GM06990 (cell line): ENCODE measurements around the gene DGKH.

Experiments used
- DNase-seq: peaks from one replicate; pipeline ENCODE4 v3.0.0-alpha.2; 2011; ENCODE audit not compliant: insufficient read length; ENCODE audit errors: extremely low read depth
- H3K27me3 ChIP-seq: replicated peaks from 2 replicates; pipeline ENCODE4 v1.6.0; 2011; ENCODE audit warnings: low read length; ENCODE audit not compliant: control insufficient read depth, insufficient read depth
- H3K36me3 ChIP-seq: 2 replicates; pipeline ENCODE4 v1.5.1; 2011; ENCODE audit warnings: low read length; ENCODE audit not compliant: control insufficient read depth, insufficient read depth
- H3K4me3 ChIP-seq: replicated peaks from 2 replicates; pipeline ENCODE4 v1.5.1; 2011; ENCODE audit warnings: low read depth, mild to moderate bottlenecking, control low read depth, low read length
- TF ChIP-seq, protein P1 (sequence below): IDR thresholded peaks from 2 replicates; pipeline ENCODE4 v1.5.1; 2011; ENCODE audit warnings: low read length, control low read depth, mild to moderate bottlenecking, inconsistent platforms; ENCODE audit not compliant: insufficient read depth, poor library complexity, severe bottlenecking

Gene DGKH

DNA sequence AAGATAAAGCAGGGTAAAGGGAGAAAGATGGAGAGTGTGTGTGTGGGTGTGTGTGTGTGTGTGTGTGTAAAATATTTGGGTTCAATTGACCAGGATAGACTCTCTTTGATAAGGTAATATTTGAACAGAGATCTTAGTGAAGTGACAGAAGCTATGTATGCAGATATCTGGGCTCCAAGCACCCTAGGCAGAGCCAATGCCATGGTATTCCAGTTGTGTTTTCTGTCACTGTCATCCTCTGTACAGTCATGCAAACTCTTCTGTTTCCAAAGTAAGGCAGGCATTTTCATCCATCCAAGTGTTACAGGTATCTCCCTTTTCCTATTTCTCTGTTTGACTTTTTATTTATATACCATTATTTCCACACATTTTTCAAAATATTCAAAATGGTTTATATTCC is 13.5 kb downstream of the DGKH start:
- H3K36me3 ChIP-seq, result no peaks in the 10 kb centered on the region; the same call in 1 of the 2 replicates
- H3K4me3 ChIP-seq, result no peak overlapping the region
- TF ChIP-seq, protein P1, sequence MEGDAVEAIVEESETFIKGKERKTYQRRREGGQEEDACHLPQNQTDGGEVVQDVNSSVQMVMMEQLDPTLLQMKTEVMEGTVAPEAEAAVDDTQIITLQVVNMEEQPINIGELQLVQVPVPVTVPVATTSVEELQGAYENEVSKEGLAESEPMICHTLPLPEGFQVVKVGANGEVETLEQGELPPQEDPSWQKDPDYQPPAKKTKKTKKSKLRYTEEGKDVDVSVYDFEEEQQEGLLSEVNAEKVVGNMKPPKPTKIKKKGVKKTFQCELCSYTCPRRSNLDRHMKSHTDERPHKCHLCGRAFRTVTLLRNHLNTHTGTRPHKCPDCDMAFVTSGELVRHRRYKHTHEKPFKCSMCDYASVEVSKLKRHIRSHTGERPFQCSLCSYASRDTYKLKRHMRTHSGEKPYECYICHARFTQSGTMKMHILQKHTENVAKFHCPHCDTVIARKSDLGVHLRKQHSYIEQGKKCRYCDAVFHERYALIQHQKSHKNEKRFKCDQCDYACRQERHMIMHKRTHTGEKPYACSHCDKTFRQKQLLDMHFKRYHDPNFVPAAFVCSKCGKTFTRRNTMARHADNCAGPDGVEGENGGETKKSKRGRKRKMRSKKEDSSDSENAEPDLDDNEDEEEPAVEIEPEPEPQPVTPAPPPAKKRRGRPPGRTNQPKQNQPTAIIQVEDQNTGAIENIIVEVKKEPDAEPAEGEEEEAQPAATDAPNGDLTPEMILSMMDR, result no peak
- DNase-seq, result no peak
- no peaks in the 10 kb centered on the region for H3K27me3 ChIP-seq

DNA sequence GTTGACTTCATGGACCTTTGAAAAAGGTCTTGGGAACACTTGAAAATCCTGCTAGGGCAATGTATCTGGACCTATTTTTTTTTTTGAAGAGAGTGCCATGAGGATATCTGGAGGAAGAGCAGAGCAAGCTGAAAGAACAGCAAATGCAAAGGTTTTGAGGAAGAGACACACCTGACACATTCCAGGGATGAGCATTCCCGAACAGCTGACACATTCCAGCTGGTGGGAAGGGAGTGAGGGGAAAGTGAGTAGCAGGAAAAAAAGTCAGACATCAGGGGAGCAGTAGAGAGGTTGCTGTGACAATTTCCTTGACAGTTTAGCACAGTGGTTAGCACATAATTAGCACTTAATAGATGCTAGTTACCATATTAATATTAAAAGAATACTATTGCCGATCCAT is 14.7 kb downstream of the DGKH start:
- DNase-seq, result no peak
- TF ChIP-seq, protein P1, result no peak
- no peaks in the 10 kb centered on the region for H3K27me3 ChIP-seq
- no peak overlapping the region for H3K4me3 ChIP-seq
- H3K36me3 ChIP-seq, result no peaks in the 10 kb centered on the region; the same call in 1 of the 2 replicates

DNA sequence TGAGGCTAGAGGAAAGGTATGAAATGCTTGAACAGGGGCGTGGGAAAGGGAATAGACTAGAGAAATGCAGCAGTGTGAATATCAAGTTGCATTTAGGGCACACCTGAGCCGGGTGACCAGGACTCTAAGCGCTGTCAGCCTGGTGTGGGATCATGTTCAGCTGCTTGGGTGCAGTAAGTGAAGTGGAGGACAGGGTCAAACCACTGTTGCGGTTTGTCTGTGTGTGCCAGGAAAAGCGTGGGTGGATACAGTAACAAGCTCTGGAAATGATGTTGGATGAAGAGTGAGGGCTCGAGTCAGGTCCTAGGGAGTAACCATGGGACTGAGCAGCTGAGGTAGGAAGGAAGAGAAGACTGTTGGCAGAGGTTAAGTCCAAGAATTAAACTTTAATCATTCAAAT is 15.8 kb downstream of the DGKH start:
- Histone ChIP-seq H3K4me3 (no peak overlapping the region), H3K36me3 (no peaks in the 10 kb centered on the region), H3K27me3 (no peaks in the 10 kb centered on the region)
- DNase-seq, result no peak
- TF ChIP-seq, protein P1, result no peak

DNA sequence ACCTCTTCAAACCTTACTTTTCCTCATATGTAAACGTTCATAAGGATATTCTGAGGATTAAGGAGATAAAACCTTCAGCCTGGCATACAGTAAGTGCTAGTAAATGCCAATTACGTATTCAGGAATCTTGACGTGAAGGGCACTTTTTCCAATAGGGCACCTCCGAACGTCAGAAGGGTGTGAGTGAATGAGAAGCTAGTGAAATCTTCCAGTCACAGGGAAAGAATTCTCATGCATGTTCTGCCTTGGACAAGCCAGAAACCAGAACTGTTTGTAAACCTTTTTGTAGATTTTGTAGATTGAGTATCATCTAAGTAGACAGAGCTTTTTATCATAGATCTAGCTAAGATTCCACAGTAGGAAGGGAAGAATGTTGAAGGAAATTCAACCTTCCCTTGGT is 16.5 kb downstream of the DGKH start:
- TF ChIP-seq, protein P1, result no peak
- H3K36me3 ChIP-seq, result no peaks in the 10 kb centered on the region

DNA sequence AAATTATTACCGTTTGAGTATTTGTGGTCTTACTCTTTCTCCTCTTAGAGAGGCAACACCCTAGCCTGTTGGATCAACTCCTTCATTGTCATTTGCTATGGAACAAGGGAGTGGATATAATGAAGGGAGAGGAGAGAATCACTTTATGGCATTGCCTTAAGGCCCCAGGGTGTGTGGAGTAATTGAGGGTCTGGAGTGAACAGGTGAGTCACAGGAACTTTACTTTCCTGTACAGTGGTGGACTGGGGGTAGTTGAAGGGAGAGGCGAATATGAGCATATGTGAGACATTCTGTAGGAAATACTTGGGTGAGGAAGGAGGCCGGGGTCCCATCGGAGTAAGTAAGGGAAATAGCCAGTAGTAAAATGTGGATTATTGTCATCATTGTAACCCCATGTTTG is 17.0 kb downstream of the DGKH start:
- Histone ChIP-seq H3K4me3 (no peak overlapping the region), H3K27me3 (no peaks in the 10 kb centered on the region), H3K36me3 (no peaks in the 10 kb centered on the region)
- DNase-seq, result no peak
- TF ChIP-seq, protein P1, result no peak

More for the DNA sequence above, 16.5 kb downstream of the DGKH start:
- no peak overlapping the region for H3K4me3 ChIP-seq
- no peak for DNase-seq
- H3K27me3 ChIP-seq, result no peaks in the 10 kb centered on the region

DNA sequence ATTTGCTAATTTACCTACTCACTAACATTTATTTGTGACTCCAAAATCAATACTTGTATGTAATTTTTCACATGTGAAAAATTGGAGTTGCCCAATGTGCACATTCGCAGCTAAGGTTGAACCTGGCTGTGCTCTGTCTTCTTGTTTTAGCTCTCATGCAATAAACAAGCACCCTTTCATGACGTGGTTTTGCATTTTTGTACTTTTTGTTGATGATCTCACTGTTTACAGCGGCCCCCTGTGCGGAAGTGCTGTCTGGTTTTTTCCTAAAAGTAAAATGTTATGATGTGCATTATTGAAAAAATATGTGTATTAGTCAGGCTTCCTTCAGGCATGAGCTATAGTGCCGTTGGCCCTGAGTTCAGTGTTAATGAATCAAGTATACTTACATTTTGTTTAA is 18.1 kb downstream of the DGKH start:
- Histone ChIP-seq H3K4me3 (no peak overlapping the region), H3K27me3 (no peaks in the 10 kb centered on the region), H3K36me3 (no peaks in the 10 kb centered on the region)
- TF ChIP-seq, protein P1, result no peak
- DNase-seq, result no peak
